Activated CD4-positive, alpha-beta T cell treated with anti-CD3 and anti-CD28 coated beads for 4 hours (primary cell): ENCODE results near the gene SGK2.

ENCODE experiments used
- DNase-seq, 2 donors: peaks; one replicate each; pipeline ENCODE4 v3.0.0-alpha.2; 2020

Gene SGK2

DNA sequence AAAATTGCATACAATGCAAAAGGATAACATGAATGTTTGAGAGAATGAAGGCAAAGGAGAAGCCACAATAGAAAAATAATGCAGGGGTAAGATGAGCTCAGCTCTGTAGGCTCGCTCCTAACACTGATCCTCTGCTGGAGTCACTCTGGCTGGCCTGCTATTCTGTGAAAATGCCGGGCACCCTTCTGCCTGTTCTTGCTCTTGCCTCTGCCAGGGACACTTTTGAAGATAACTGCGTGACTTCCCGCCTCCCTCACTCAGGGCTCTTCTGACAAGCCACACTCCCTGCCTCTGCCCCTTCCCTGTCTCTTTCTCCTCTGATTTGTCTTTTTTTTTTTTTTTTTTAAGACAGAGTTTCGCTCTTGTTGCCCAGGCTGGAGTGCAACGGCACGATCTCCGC, 72.8 kb downstream of the SGK2 start:
- DNase-seq = no peak
